Memory B cell (primary cell): ENCODE results near the gene UACA.
"Not testable (repeated sequence)": the region's sequence is repeated elsewhere in the genome, so short reads cannot be mapped to it uniquely, and the experiment has no call there.

Experiments
- ATAC-seq: fragments of 150-1000 bp; cut with Tn5 transposase; 2 replicates; pipeline ENCODE4 v1.10.0; 2021; ENCODE audit warnings: low read depth, mild to moderate bottlenecking, moderate library complexity
- DNase-seq, 2 donors: peaks; one replicate each; pipeline ENCODE4 v3.0.0; 2022; ENCODE audit warnings: low spot score in 2 of 2
- H3K27ac Mint-ChIP-seq: one replicate; pipeline ENCODE4 v1.8.0; 2022; ENCODE audit warnings: mild to moderate bottlenecking, moderate library complexity, mixed read lengths
- H3K27me3 Mint-ChIP-seq: one replicate; pipeline ENCODE4 v1.8.0; 2022; ENCODE audit warnings: mixed read lengths
- H3K36me3 Mint-ChIP-seq: one replicate; pipeline ENCODE4 v1.8.0; 2022; ENCODE audit warnings: mild to moderate bottlenecking, mixed read lengths
- H3K4me1 Mint-ChIP-seq: one replicate; pipeline ENCODE4 v1.8.0; 2022; ENCODE audit warnings: mixed read lengths
- H3K4me3 Mint-ChIP-seq: one replicate; pipeline ENCODE4 v1.8.0; 2022; ENCODE audit warnings: mild to moderate bottlenecking, moderate library complexity, mixed read lengths
- H3K9me3 Mint-ChIP-seq: one replicate; pipeline ENCODE4 v1.8.0; 2022; ENCODE audit warnings: mixed read lengths

Gene UACA

GRCh38 chr15:70617076-70617910 lies 146.1 kb downstream of the UACA start:
- DNase-seq (no peak), ATAC-seq (no peak)
- no peaks in the 10 kb centered on the region for H3K4me1 Mint-ChIP-seq
- no peaks in the 10 kb centered on the region for H3K36me3 Mint-ChIP-seq
- no peak overlapping the region for H3K27ac Mint-ChIP-seq
- H3K4me3 Mint-ChIP-seq, result no peak overlapping the region
- H3K9me3 Mint-ChIP-seq, result no peaks in the 10 kb centered on the region
- H3K27me3 Mint-ChIP-seq, result peaks cover 11% of the 10 kb centered on the region

- H3K27ac Mint-ChIP-seq, H3K9me3 Mint-ChIP-seq, DNase-seq, H3K36me3 Mint-ChIP-seq, H3K4me1 Mint-ChIP-seq, H3K4me3 Mint-ChIP-seq, ATAC-seq: not testable (repeated sequence)
- peaks cover 11% of the 10 kb centered on the region for H3K27me3 Mint-ChIP-seq
Measured at GRCh38 chr15:70616311-70616756, 147.0 kb downstream of the UACA start.

- ATAC-seq (no peak), DNase-seq (no peak)
- Mint-ChIP-seq H3K9me3 (no peaks in the 10 kb centered on the region), H3K4me1 (no peaks in the 10 kb centered on the region), H3K36me3 (no peaks in the 10 kb centered on the region), H3K4me3 (no peak overlapping the region), H3K27me3 (peaks cover 8% of the 10 kb centered on the region), H3K27ac (no peak overlapping the region)
Measured at GRCh38 chr15:70615435-70616310, 147.7 kb downstream of the UACA start.

- H3K27ac Mint-ChIP-seq, result no peak overlapping the region
- no peaks in the 10 kb centered on the region for H3K4me1 Mint-ChIP-seq
- no peaks in the 10 kb centered on the region for H3K36me3 Mint-ChIP-seq
- H3K27me3 Mint-ChIP-seq, result peaks cover 8% of the 10 kb centered on the region
- DNase-seq (no peak), ATAC-seq (no peak)
- no peaks in the 10 kb centered on the region for H3K9me3 Mint-ChIP-seq
- no peak overlapping the region for H3K4me3 Mint-ChIP-seq
Measured at GRCh38 chr15:70614221-70614620, 149.1 kb downstream of the UACA start.

GRCh38 chr15:70613271-70613670 lies 150.1 kb downstream of the UACA start:
- no peak overlapping the region for H3K27ac Mint-ChIP-seq
- H3K9me3 Mint-ChIP-seq, result no peaks in the 10 kb centered on the region
- H3K4me3 Mint-ChIP-seq, result no peak overlapping the region
- H3K4me1 Mint-ChIP-seq, result no peaks in the 10 kb centered on the region
- no peak for DNase-seq
- H3K36me3 Mint-ChIP-seq, result no peaks in the 10 kb centered on the region
- ATAC-seq, result no peak
- peaks cover 8% of the 10 kb centered on the region for H3K27me3 Mint-ChIP-seq

GRCh38 chr15:70611286-70611685 lies 152.1 kb downstream of the UACA start:
- Mint-ChIP-seq H3K4me3 (no peak overlapping the region), H3K27me3 (peaks cover 9% of the 10 kb centered on the region), H3K36me3 (no peaks in the 10 kb centered on the region), H3K27ac (no peak overlapping the region), H3K9me3 (no peaks in the 10 kb centered on the region), H3K4me1 (no peaks in the 10 kb centered on the region)
- DNase-seq, result no peak
- no peak for ATAC-seq

- Mint-ChIP-seq H3K9me3 (no peaks in the 10 kb centered on the region), H3K27ac (no peak overlapping the region), H3K27me3 (peaks cover 9% of the 10 kb centered on the region), H3K4me3 (no peak overlapping the region), H3K36me3 (no peaks in the 10 kb centered on the region), H3K4me1 (no peaks in the 10 kb centered on the region)
- ATAC-seq (no peak), DNase-seq (no peak)
Measured at GRCh38 chr15:70610541-70610940, 152.8 kb downstream of the UACA start.

GRCh38 chr15:70609889-70610288 lies 153.5 kb downstream of the UACA start:
- H3K4me3 Mint-ChIP-seq, result no peak overlapping the region
- no peak for ATAC-seq
- no peaks in the 10 kb centered on the region for H3K36me3 Mint-ChIP-seq
- peaks cover 7% of the 10 kb centered on the region for H3K27me3 Mint-ChIP-seq
- H3K27ac Mint-ChIP-seq, result no peak overlapping the region
- DNase-seq, result no peak
- no peaks in the 10 kb centered on the region for H3K4me1 Mint-ChIP-seq
- no peaks in the 10 kb centered on the region for H3K9me3 Mint-ChIP-seq

- H3K36me3 Mint-ChIP-seq, result no peaks in the 10 kb centered on the region
- DNase-seq, result no peak
- no peak overlapping the region for H3K27ac Mint-ChIP-seq
- H3K9me3 Mint-ChIP-seq, result no peaks in the 10 kb centered on the region
- ATAC-seq, result no peak
- peaks cover 5% of the 10 kb centered on the region for H3K27me3 Mint-ChIP-seq
- no peaks in the 10 kb centered on the region for H3K4me1 Mint-ChIP-seq
- no peak overlapping the region for H3K4me3 Mint-ChIP-seq
Measured at GRCh38 chr15:70608144-70608543, 155.2 kb downstream of the UACA start.

GRCh38 chr15:70605606-70606410 lies 157.6 kb downstream of the UACA start:
- Mint-ChIP-seq H3K4me3 (no peak overlapping the region), H3K27me3 (peaks cover 5% of the 10 kb centered on the region), H3K4me1 (no peaks in the 10 kb centered on the region), H3K36me3 (no peaks in the 10 kb centered on the region), H3K9me3 (no peaks in the 10 kb centered on the region), H3K27ac (no peak overlapping the region)
- ATAC-seq, result no peak
- no peak for DNase-seq

GRCh38 chr15:70604666-70605315 lies 158.6 kb downstream of the UACA start:
- Mint-ChIP-seq H3K9me3 (peaks cover 2% of the 10 kb centered on the region), H3K27ac (no peak overlapping the region), H3K36me3 (no peaks in the 10 kb centered on the region), H3K4me1 (no peaks in the 10 kb centered on the region), H3K27me3 (peaks cover 5% of the 10 kb centered on the region), H3K4me3 (no peak overlapping the region)
- no peak for ATAC-seq
- DNase-seq, result no peak
